Body of pancreas (tissue), 4 donors: Measurements from ENCODE around the gene REXO4.

Experiments
- POLR2A ChIP-seq, 3 donors: fragments of 450-650 bp; IDR thresholded peaks; one replicate each; pipeline ENCODE4 v1.6.1; 2016; ENCODE audit warnings: antibody characterized with exemption in 3 of 3, mild to moderate bottlenecking in 2 of 3
- TF ChIP-seq, protein P1 (sequence below), 7 experiments: fragments of 450-650 bp in 4 of 7; fragments of 200-600 bp in 3 of 7; sonication (generic) in 3 of 7; IDR thresholded peaks; one replicate each; pipeline ENCODE4 v1.5.1; 2016 to 2019; ENCODE audit warnings: antibody characterized with exemption in 7 of 7

DNA sequence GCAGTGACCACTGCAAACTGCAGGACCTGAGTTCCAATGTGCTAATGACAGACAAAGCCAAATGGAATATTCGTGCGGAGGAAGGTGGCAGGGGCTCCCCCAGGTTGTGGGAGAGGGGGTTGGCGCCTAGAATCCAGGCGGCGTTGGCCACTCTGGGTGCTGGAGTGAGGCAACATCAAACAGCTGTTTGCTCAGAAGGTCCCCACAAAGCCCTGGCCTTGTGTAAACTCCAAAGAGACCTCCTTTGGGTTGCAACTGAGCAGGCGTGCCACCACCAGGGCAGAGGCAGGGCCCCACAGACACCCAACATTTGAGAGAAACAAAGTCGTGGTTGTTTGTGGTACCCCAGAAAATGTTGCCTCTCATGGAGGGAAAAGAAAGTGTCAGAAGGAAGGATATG is 27.1 kb downstream of the REXO4 start:
- TF ChIP-seq, protein P1, sequence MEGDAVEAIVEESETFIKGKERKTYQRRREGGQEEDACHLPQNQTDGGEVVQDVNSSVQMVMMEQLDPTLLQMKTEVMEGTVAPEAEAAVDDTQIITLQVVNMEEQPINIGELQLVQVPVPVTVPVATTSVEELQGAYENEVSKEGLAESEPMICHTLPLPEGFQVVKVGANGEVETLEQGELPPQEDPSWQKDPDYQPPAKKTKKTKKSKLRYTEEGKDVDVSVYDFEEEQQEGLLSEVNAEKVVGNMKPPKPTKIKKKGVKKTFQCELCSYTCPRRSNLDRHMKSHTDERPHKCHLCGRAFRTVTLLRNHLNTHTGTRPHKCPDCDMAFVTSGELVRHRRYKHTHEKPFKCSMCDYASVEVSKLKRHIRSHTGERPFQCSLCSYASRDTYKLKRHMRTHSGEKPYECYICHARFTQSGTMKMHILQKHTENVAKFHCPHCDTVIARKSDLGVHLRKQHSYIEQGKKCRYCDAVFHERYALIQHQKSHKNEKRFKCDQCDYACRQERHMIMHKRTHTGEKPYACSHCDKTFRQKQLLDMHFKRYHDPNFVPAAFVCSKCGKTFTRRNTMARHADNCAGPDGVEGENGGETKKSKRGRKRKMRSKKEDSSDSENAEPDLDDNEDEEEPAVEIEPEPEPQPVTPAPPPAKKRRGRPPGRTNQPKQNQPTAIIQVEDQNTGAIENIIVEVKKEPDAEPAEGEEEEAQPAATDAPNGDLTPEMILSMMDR (IDR thresholded peaks at IDR 0.05), result no peak
- TF ChIP-seq POLR2A (IDR thresholded peaks at IDR 0.05), result no peak
